HAP-1 (cell line): Measurements from ENCODE around the gene ZNF550.

ENCODE experiments used
- DNase-seq, 2 experiments: peaks; one replicate each; pipeline ENCODE4 v3.0.0-alpha.2; 2016 to 2020; ENCODE audit warnings: low spot score in 2 of 2
- H3K27me3 ChIP-seq: fragments of 250-450 bp; sonication (Bioruptor Pico); 2 replicates; pipeline ENCODE4 v1.5.1; 2020; ENCODE audit warnings: low read depth, mild to moderate bottlenecking, moderate library complexity
- H3K36me3 ChIP-seq: fragments of 250-450 bp; sonication (Bioruptor Pico); replicated peaks from 2 replicates; pipeline ENCODE4 v1.5.1; 2020; ENCODE audit warnings: mild to moderate bottlenecking
- H3K4me1 ChIP-seq: fragments of 250-450 bp; sonication (Bioruptor Pico); 2 replicates; pipeline ENCODE4 v1.5.1; 2020; ENCODE audit warnings: mild to moderate bottlenecking
- H3K4me3 ChIP-seq: fragments of 250-450 bp; sonication (Bioruptor Pico); 2 replicates; pipeline ENCODE4 v1.5.1; 2020; ENCODE audit warnings: mild to moderate bottlenecking, moderate library complexity
- H3K9me3 ChIP-seq: fragments of 250-450 bp; sonication (Bioruptor Pico); 2 replicates; pipeline ENCODE4 v1.5.1; 2020; ENCODE audit warnings: mild to moderate bottlenecking, moderate library complexity
- in situ Hi-C: fragments of 300-500 bp; cut with MboI; formaldehyde crosslinking; loops from 3 replicates; pipeline ENCODE4 v1.14.3; 2020; ENCODE audit warnings: low sequenced_read_pairs, inconsistent platforms, mixed read lengths

The ZNF550 gene

DNA sequence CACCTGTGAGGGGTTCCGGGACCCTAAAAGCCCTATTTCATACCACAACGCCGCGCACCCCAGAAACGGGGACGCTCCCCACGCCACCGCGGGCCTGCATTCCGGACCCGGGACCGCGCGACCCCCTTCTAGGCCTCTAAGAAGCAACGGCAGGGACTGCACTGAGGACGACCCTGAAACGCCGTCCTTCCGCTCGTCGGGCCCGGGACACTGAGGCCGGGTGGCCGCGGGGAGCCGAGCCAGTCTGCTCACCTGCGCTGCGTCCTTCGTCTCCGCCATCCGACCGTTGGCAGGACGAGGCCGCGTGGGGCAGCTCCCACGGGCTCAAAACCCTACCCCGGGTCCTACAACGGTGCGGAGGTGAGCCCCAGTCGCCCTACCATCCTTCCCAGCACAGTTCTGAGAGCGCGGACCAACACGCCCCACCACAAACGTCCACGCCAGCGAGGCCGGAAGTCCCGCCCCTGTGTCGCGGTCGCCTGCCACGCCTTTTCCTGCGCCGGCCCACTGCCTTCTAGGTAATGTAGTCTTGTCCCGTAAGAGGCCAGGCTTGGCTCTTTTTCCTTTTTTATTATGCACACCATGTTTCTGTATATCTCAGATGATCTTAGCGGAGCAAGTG, at the start of gene ZNF550:
ZNF550 (minus strand) TSS at position 460 of the 622 bp plus-strand sequence; CDS start at position 279, 181 bp downstream.
- Histone ChIP-seq H3K4me1 (no peaks in the 10 kb centered on the region), H3K9me3 (peaks cover 10% of the 10 kb centered on the region), H3K36me3 (peaks cover 13% of the 10 kb centered on the region), H3K27me3 (no peaks in the 10 kb centered on the region), H3K4me3 (peak within 1 kb of the TSS; percentile 75)
- in situ Hi-C loops, result no loop called here
- DNase-seq, result peak; percentile 70 to 92

DNA sequence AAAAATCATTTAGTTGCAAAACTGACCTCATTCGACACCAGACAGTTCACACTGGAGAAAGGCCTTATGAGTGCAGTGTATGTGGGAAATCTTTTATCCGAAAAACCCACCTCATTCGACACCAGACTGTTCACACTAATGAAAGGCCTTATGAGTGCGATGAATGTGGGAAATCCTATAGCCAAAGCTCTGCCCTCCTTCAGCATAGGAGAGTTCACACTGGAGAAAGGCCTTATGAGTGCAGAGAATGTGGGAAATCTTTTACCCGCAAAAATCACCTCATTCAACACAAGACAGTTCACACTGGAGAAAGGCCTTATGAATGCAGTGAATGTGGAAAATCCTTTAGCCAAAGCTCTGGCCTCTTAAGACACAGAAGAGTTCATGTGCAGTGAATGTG, 47.3 kb upstream of the ZNF550 start:
- H3K9me3 ChIP-seq, result peaks cover 8% of the 10 kb centered on the region
- H3K36me3 ChIP-seq, result peaks cover 15% of the 10 kb centered on the region
- H3K27me3 ChIP-seq, result no peaks in the 10 kb centered on the region
- no peaks in the 10 kb centered on the region for H3K4me1 ChIP-seq
- in situ Hi-C loops, result no loop called here
- no peak for DNase-seq
- no peak overlapping the region for H3K4me3 ChIP-seq

DNA sequence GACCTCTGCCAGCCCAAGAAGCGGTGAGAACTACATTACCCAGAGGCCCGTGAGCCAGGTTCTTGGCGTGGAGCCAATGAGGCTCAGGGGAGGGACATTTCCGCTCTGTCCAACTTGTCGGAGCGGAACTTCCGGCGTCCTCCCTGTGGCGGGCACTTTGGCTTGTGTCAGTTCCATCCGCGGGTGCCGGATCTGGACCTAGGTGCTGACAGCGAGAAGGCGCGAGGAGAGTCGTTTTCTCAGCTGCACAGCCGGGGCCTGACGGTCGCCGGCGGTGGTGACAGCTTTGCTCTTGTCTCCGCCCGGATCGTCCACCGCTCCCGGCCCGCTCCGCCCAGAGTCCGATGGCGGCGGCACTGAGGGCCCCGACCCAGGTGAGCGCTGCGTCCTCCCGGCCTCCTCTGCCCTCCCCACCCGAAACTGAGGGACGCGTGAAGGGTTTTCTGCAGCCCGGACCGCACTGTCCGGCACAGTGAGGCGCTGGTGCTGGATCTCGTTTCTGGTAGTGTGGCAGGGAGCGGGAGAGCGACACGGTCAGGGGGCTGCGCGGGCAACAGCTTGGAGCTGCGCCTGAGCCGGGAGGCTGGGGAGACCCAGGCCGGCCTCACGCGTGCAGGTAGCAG, 40.2 kb upstream of the ZNF550 start, which contains the start of gene ZNF530:
ZNF530 (plus strand) TSS at position 125 of the 623 bp plus-strand sequence. CDS start 4,461 bp downstream, outside the sequence.
- in situ Hi-C loops, result no loop called here
- peaks cover 13% of the 10 kb centered on the region; the same call in 1 of the 2 replicates for H3K9me3 ChIP-seq
- H3K4me3 ChIP-seq, result peak within 1 kb of the TSS; percentile 81
- peaks cover 4% of the 10 kb centered on the region for H3K4me1 ChIP-seq
- DNase-seq, result peak; percentile 75 to 94
- H3K27me3 ChIP-seq, result no peaks in the 10 kb centered on the region
- peaks cover 2% of the 10 kb centered on the region; the same call in 1 of the 2 replicates for H3K36me3 ChIP-seq

DNA sequence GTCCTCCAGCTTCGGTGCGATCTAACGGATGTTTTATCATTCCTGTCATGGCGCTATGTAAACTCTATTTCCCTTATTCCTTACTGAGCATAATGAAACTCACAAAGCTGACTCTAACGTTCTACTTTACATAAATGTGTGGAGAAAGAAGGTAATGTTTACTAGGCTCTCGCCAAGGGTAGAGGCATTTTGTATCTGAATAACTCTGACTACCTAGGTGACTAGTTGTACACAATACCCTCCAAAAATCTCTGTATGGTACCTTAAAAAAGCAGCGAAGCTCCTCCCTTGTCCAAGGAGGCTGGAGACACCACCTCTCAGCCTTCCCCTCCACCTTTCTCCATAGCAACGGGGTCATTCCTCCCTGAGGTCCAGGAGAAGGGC, 39.7 kb upstream of the ZNF550 start:
- Histone ChIP-seq H3K4me3 (peak overlapping the region; percentile 81), H3K36me3 (0 out of 2 replicates have a peak, but pooled peaks cover 2% of the 10 kb centered on the region), H3K9me3 (peaks cover 13% of the 10 kb centered on the region; the same call in 1 of the 2 replicates), H3K4me1 (peaks cover 4% of the 10 kb centered on the region), H3K27me3 (no peaks in the 10 kb centered on the region)
- in situ Hi-C loops, result no loop called here
- DNase-seq, result no peak

DNA sequence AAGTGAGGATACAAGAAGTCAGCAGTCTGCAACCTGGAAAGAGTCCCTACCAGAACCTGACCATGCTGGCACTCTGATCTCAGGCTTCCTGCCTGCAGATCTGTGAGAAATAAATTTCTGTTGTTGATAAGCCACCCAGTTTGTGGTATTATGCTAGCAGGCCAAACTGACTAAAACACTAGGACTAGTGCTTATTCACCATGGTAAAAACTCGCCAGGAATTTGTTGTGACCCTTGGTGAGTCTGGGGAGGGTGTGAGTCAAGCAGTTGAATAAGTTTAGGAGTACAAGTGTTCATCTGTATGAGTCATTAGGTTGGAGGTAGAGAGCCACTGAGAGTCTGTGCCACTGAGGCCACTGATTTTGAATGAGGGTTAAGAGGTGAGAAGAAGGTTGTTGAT, 27.9 kb upstream of the ZNF550 start:
- H3K36me3 ChIP-seq, result no peaks in the 10 kb centered on the region
- no peak for DNase-seq

DNA sequence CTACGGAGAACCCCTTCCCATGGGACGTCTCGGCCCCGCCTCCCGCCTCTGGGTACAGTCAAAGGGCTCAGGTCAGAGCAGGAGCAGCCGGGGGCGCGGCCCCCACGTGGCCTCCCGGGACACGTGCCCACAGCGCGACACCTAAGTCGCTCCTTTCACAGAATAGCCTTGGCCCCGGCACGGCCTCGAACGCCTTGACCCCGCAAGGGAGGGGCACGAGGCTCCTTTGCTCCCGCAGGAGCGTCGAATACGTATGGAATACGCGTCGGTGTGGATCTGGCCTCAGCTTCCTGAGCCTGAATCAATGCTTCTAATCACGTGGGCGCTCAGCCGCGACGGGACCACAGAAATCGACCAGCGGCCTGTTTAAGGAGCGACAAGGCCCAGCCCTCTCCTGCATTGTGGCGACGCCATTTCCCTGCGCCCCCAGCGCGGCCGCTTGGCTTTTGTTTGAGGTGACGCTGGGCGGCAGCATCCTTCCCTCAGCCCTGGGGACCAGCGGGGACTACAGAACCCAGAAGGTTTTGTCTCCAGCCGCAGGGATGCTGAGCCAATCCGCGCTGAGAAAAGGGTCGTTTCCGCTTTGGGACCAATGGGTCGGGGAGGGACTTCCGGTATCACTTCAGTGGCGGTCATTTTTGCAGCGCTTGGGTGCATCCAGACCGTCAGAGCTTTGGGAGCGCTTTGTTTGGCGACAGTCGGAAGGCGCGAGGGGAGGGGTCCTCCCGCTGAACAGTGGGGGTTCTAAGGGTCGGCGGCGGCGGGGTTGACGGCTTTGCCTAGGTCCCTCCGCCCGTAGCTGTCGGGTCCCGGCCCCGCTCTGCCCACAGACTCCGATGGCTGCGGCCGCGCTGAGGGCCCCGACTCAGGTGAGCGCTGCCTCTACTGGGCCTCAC, 24.1 kb upstream of the ZNF550 start, which contains the start of gene ZIK1:
ZIK1 (plus strand) TSS at position 625 of the 896 bp plus-strand sequence; CDS start at position 837, 212 bp downstream.
- Histone ChIP-seq H3K36me3 (no peaks in the 10 kb centered on the region), H3K4me3 (no peak within 1 kb of the TSS), H3K9me3 (no peaks in the 10 kb centered on the region), H3K27me3 (no peaks in the 10 kb centered on the region), H3K4me1 (no peaks in the 10 kb centered on the region; the same call in 1 of the 2 replicates)
- in situ Hi-C loops, result no loop called here
- no peak for DNase-seq

More for the DNA sequence above, 27.9 kb upstream of the ZNF550 start:
- no peak overlapping the region for H3K4me3 ChIP-seq
- peaks cover 2% of the 10 kb centered on the region; the same call in 1 of the 2 replicates for H3K9me3 ChIP-seq
- in situ Hi-C loops, result no loop called here
- H3K27me3 ChIP-seq, result no peaks in the 10 kb centered on the region
- no peaks in the 10 kb centered on the region for H3K4me1 ChIP-seq

DNA sequence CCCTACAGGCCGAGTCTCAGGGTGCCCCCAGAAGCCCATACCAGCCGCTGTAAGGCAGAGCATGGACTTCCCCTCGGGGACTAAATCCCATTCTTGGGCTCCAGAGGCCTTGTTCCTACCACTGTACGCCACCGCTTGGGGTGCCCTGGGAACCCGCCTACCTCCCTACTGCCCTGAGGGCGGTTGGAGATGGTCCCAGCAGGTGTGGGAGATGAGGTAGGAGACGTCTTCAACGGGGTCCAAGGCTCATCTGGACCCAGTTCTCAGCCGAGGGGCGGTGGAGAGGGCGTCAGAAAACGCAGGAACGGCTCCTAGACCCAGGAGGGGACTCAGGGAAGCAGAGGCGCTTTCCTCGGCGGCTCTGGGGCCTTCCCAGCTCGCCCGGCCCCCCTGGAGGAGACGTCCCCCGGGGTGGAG, 23.4 kb upstream of the ZNF550 start:
- no peaks in the 10 kb centered on the region; the same call in 1 of the 2 replicates for H3K4me1 ChIP-seq
- H3K36me3 ChIP-seq, result no peaks in the 10 kb centered on the region
- in situ Hi-C loops, result no loop called here
- no peak for DNase-seq
- H3K27me3 ChIP-seq, result no peaks in the 10 kb centered on the region
- H3K4me3 ChIP-seq, result no peak overlapping the region
- no peaks in the 10 kb centered on the region for H3K9me3 ChIP-seq

DNA sequence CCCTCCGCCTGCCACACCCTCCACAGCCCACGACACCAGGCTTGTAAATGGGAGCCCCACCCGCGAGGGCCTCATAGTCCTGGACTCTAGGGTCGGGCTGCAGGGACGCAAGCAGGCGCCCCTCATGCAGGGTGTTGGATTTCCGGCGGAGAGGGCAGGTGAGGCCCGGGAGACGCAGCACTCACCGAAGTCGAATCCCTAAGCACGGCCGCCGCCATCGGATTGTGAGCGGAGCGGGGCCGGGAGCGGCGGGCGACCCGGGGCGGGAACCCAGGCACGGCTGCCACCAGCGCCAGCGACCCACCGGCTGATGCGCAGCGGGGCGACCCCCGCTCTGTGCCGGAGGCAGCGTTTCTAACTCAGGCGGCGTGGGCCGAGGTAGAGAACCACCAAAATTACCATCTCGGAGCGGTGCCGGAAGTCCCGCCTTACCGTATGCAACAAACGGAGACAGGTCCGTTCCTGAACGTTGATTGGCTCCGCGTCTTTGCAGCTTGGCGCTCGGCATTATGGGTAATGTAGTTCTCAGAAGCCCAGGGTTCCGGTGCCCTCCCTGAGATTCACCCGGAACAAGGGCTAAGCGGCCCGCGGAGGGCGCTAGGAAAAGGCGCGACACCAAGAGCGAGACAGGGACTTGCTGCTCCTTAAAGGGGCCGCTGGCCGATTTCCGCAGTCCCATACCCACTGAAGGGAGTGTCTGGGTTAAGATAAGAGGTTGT, 19.0 kb upstream of the ZNF550 start, which contains the start of gene ZNF416:
ZNF416 (minus strand) TSS at position 425 of the 719 bp plus-strand sequence; CDS start at position 218, 207 bp downstream.
- Histone ChIP-seq H3K27me3 (no peaks in the 10 kb centered on the region), H3K36me3 (peaks cover 21% of the 10 kb centered on the region), H3K9me3 (peaks cover 21% of the 10 kb centered on the region), H3K4me1 (no peaks in the 10 kb centered on the region; the same call in 1 of the 2 replicates), H3K4me3 (peak within 1 kb of the TSS; percentile 67)
- in situ Hi-C loops, result no loop called here
- peak; percentile 94 to 96 for DNase-seq

DNA sequence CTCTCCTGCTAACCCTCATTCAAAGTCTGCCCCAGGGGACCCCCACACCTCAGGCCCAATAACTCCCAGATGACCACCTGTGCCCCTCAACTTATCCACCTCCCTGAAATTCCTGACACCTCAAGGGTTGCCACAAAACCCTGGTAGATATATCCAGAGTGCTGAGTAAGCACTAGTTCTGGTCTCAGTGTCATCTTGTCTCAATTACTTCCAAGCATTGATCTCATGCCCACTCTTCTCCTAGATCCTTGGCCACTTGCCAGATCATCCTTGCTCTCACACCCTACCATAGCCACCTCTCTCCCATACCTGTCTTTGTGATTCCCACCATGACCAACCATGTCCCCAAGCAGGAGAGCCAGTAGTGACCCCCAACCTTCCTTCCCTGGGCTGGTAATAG, 17.0 kb upstream of the ZNF550 start:
- Histone ChIP-seq H3K27me3 (no peaks in the 10 kb centered on the region), H3K4me1 (no peaks in the 10 kb centered on the region; the same call in 1 of the 2 replicates), H3K4me3 (no peak overlapping the region), H3K9me3 (peaks cover 35% of the 10 kb centered on the region), H3K36me3 (peaks cover 35% of the 10 kb centered on the region)
- no peak for DNase-seq
- in situ Hi-C loops, result no loop called here

DNA sequence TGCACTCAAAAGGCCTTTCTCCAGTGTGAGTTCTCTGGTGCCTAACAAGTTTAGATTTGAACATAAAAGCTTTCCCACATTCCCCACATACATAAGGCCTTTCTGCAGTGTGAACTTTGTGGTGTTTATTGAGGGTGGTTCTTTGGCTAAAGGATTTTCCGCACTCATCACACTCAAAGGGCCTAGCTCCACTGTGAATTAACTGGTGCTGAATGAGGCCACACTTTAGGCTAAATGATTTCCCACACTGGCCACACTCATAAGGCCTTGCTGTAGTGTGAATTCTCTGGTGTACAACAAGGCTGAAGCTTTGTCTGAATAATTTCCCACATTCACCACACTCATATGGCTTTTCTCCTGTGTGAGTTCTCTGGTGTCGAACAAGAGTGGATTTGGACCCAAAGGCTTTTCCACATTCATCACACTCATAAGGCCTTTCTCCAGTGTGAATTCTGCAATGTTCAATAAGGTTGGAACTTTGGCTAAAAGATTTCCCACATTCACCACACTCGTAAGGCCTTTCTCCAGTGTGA, 12.8 kb upstream of the ZNF550 start:
- DNase-seq, result no peak
- Histone ChIP-seq H3K4me1 (no peaks in the 10 kb centered on the region), H3K4me3 (no peak overlapping the region), H3K27me3 (no peaks in the 10 kb centered on the region), H3K9me3 (peaks cover 35% of the 10 kb centered on the region), H3K36me3 (peaks cover 35% of the 10 kb centered on the region)
- in situ Hi-C loops, result no loop called here

DNA sequence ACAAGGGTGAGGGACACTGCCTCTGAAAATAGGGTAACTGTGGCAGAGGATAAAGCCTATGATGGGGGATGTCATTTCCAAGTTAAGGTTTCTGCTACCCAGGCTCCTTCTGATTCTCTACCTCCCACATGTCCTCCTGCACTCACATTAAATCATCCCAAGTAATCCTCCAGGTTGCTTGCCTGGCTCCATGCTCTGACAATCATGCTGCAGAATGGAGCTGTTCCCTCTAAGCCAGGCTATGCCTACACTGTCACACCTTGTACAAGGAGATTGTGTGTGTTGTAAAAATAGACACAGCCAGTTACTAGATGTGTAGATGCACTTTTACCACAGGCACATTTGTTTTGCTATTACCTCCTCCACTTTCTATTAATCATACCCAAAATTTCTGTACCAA, 11.0 kb upstream of the ZNF550 start:
- no peak for DNase-seq
- no peaks in the 10 kb centered on the region for H3K27me3 ChIP-seq
- H3K4me1 ChIP-seq, result no peaks in the 10 kb centered on the region
- no peak overlapping the region for H3K4me3 ChIP-seq
- peaks cover 37% of the 10 kb centered on the region for H3K9me3 ChIP-seq
- in situ Hi-C loops, result no loop called here
- H3K36me3 ChIP-seq, result peaks cover 27% of the 10 kb centered on the region

DNA sequence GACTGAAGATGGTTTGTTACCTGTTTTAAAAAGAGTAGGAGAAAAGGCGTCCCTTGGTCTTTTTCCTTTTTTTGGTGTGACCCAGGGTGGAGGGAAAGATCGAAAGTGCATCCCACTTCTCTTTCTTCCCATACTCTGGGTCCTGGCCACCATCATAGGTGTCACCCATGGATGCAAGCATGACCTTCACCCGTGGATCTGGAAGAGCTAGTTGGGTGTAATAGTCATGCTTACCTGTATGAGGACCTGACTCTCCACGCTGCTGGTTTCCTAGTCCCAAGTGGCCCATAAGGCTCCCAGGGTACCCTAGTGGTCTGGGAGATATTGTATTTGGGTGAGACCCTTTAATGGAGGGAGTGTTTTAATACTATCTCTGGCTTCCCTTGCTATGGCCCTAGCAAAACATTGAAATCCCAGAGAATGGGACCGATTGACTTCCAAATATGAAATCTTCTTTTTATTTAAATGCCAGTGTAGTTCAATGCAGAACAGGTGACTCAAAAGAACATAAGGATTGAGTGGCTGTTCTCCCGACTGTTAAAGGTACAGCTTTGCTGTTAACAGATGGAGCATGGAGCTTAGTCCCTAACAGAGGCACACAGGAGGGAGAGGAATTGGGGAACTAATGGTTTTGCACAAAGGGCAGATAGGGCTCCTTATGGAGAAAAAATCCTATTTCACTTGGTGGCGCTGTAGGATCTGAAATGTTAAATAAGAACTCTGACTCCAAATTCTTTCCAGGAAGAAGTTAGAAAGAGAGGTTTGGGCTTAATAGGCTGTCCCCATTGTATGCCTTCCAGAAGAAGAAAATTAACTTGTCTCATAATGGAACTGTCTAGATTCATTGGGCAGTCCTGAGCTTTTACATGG, 7.0 kb upstream of the ZNF550 start:
- no peaks in the 10 kb centered on the region for H3K4me1 ChIP-seq
- no peak for DNase-seq
- H3K4me3 ChIP-seq, result no peak overlapping the region
- H3K27me3 ChIP-seq, result no peaks in the 10 kb centered on the region
- H3K36me3 ChIP-seq, result no peaks in the 10 kb centered on the region
- in situ Hi-C loops, result no loop called here
- H3K9me3 ChIP-seq, result peaks cover 28% of the 10 kb centered on the region
